DND-41 (cell line): ENCODE data around the gene HTRA1.

Source experiments
- ATAC-seq: fragments of 200-7000 bp; cut with Tn5 transposase; 3 replicates; pipeline ENCODE4 v1.9.1; 2021; ENCODE audit warnings: low read depth; ENCODE audit not compliant: insufficient read depth
- DNase-seq: peaks from one replicate; pipeline ENCODE4 v3.0.0-alpha.2; 2020
- H2AFZ ChIP-seq: 2 replicates; pipeline ENCODE4 v1.6.0; 2012; ENCODE audit warnings: low read depth, low read length
- H3K27ac ChIP-seq: 2 replicates; pipeline ENCODE4 v1.5.1; 2012; ENCODE audit warnings: low read length, inconsistent platforms
- H3K27me3 ChIP-seq: fragments of 200-600 bp; sonication (generic); 2 replicates; pipeline ENCODE4 v1.6.0; 2012; ENCODE audit warnings: low read length, mild to moderate bottlenecking, inconsistent platforms; ENCODE audit not compliant: insufficient read depth, poor library complexity
- H3K36me3 ChIP-seq: 2 replicates; pipeline ENCODE4 v1.5.1; 2012; ENCODE audit warnings: low read length, inconsistent platforms; ENCODE audit not compliant: insufficient read depth
- H3K4me1 ChIP-seq: 2 replicates; pipeline ENCODE4 v1.5.1; 2012; ENCODE audit warnings: mild to moderate bottlenecking, low read length; ENCODE audit not compliant: insufficient read depth
- H3K4me2 ChIP-seq: 2 replicates; pipeline ENCODE4 v1.6.0; 2012; ENCODE audit warnings: mild to moderate bottlenecking, moderate library complexity, low read length, inconsistent platforms; ENCODE audit not compliant: insufficient read depth
- H3K4me3 ChIP-seq, 2 experiments: fragments of 200-600 bp in 1 of 2; shearing (Covaris generic) in 1 of 2; 2 replicates each; pipeline ENCODE4 v1.5.1; 2012 to 2016; ENCODE audit warnings: inconsistent platforms in 2 of 2, low read length in 2 of 2, mild to moderate bottlenecking in 2 of 2, low read depth in 1 of 2, moderate library complexity in 1 of 2
- H3K79me2 ChIP-seq: 2 replicates; pipeline ENCODE4 v1.6.0; 2012; ENCODE audit warnings: low read length, inconsistent platforms; ENCODE audit not compliant: insufficient read depth
- H3K9ac ChIP-seq: 2 replicates; pipeline ENCODE4 v1.6.0; 2012; ENCODE audit warnings: low read depth, mild to moderate bottlenecking, inconsistent platforms, low read length, moderate library complexity
- H3K9me3 ChIP-seq: 2 replicates; pipeline ENCODE4 v1.5.1; 2012; ENCODE audit warnings: low read length, moderate library complexity, mild to moderate bottlenecking, inconsistent platforms; ENCODE audit not compliant: insufficient read depth, severe bottlenecking
- H4K20me1 ChIP-seq: 2 replicates; pipeline ENCODE4 v1.6.0; 2012; ENCODE audit warnings: low read length; ENCODE audit not compliant: insufficient read depth
- CTCF ChIP-seq: IDR thresholded peaks from 2 replicates; pipeline ENCODE4 v1.5.1; 2012; ENCODE audit warnings: borderline replicate concordance, low read length, moderate library complexity, mild to moderate bottlenecking; ENCODE audit not compliant: poor library complexity, severe bottlenecking; ENCODE audit errors: extremely low read depth
- EZH2 ChIP-seq: IDR thresholded peaks from 3 replicates; pipeline ENCODE4 v1.6.1; 2012; ENCODE audit warnings: borderline replicate concordance, low read depth, mild to moderate bottlenecking, moderate library complexity, low read length, inconsistent platforms; ENCODE audit not compliant: severe bottlenecking

Gene HTRA1

GRCh38 chr10:122471531-122472177 lies 10.3 kb downstream of the HTRA1 start:
- H3K9me3 ChIP-seq, result no peaks in the 10 kb centered on the region
- no peak for ATAC-seq

GRCh38 chr10:122473116-122473515 lies 11.8 kb downstream of the HTRA1 start:
- H3K27ac ChIP-seq, result no peak overlapping the region
- no peak for ATAC-seq
- H2AFZ ChIP-seq, result no peak overlapping the region
- no peaks in the 10 kb centered on the region for H3K79me2 ChIP-seq
- H3K9ac ChIP-seq, result no peak overlapping the region
- H3K27me3 ChIP-seq, result peaks cover 3% of the 10 kb centered on the region
- H3K4me3 ChIP-seq, result no peak overlapping the region
- DNase-seq, result no peak
- no peaks in the 10 kb centered on the region for H3K4me1 ChIP-seq
- TF ChIP-seq CTCF (no peak), EZH2 (no peak)
- no peaks in the 10 kb centered on the region for H4K20me1 ChIP-seq
- no peaks in the 10 kb centered on the region for H3K9me3 ChIP-seq
- H3K36me3 ChIP-seq, result no peaks in the 10 kb centered on the region
- no peak overlapping the region for H3K4me2 ChIP-seq

More at GRCh38 chr10:122471531-122472177, 10.3 kb downstream of the HTRA1 start:
- no peaks in the 10 kb centered on the region for H3K79me2 ChIP-seq
- no peaks in the 10 kb centered on the region for H3K4me1 ChIP-seq
- peaks cover 6% of the 10 kb centered on the region for H3K27me3 ChIP-seq
- no peak overlapping the region for H3K4me2 ChIP-seq
- no peak for DNase-seq
- H3K27ac ChIP-seq, result no peak overlapping the region
- no peak overlapping the region for H2AFZ ChIP-seq
- no peaks in the 10 kb centered on the region for H3K36me3 ChIP-seq
- no peak overlapping the region for H3K4me3 ChIP-seq
- TF ChIP-seq EZH2, result no peak
- TF ChIP-seq CTCF, result no peak
- H3K9ac ChIP-seq, result no peak overlapping the region
- H4K20me1 ChIP-seq, result no peaks in the 10 kb centered on the region

- no peak overlapping the region for H3K27ac ChIP-seq
- DNase-seq (no peak), ATAC-seq (no peak)
- H4K20me1 ChIP-seq, result no peaks in the 10 kb centered on the region
- no peak overlapping the region for H3K4me3 ChIP-seq
- H3K36me3 ChIP-seq, result no peaks in the 10 kb centered on the region
- H3K27me3 ChIP-seq, result peaks cover 1% of the 10 kb centered on the region
- H2AFZ ChIP-seq, result no peak overlapping the region
- no peaks in the 10 kb centered on the region for H3K9me3 ChIP-seq
- H3K4me2 ChIP-seq, result no peak overlapping the region
- H3K9ac ChIP-seq, result no peak overlapping the region
- no peaks in the 10 kb centered on the region for H3K4me1 ChIP-seq
- no peak for TF ChIP-seq CTCF
- no peak for TF ChIP-seq EZH2
- H3K79me2 ChIP-seq, result no peaks in the 10 kb centered on the region
These were observed 12.9 kb downstream of the HTRA1 start for GRCh38 chr10:122474131-122474818.
